Measurements from ENCODE around the gene GLI3.

GLI3 gene

GRCh38 chr7:42105554-42106358 lies 131.3 kb downstream of the GLI3 start:
- no peak for DNase-seq (ENCODE audit: low spot score)

GRCh38 chr7:42104694-42105093 lies 132.3 kb downstream of the GLI3 start:
- no peak for DNase-seq (ENCODE audit: low spot score)

- no peak for DNase-seq (ENCODE audit: low spot score)
Measured at GRCh38 chr7:42104231-42104630, 132.8 kb downstream of the GLI3 start.

GRCh38 chr7:42103456-42103855 lies 133.6 kb downstream of the GLI3 start:
- no peak for DNase-seq (ENCODE audit: low spot score)

GRCh38 chr7:42103020-42103419 lies 134.0 kb downstream of the GLI3 start:
- no peak for DNase-seq (ENCODE audit: low spot score)

- no peak for DNase-seq (ENCODE audit: low spot score)
Measured at GRCh38 chr7:42102301-42102700, 134.7 kb downstream of the GLI3 start.

GRCh38 chr7:42100156-42100508 lies 136.9 kb downstream of the GLI3 start:
- DNase-seq (ENCODE audit: low spot score), result no peak

- no peak for DNase-seq (ENCODE audit: low spot score)
Measured at GRCh38 chr7:42099470-42100155, 137.4 kb downstream of the GLI3 start.

GRCh38 chr7:42099066-42099465 lies 137.9 kb downstream of the GLI3 start:
- no peak for DNase-seq (ENCODE audit: low spot score)

- DNase-seq (ENCODE audit: low spot score), result no peak
Measured at GRCh38 chr7:42097752-42098151, 139.3 kb downstream of the GLI3 start.

- DNase-seq (ENCODE audit: low spot score), result no peak
Measured at GRCh38 chr7:42096681-42097561, 140.1 kb downstream of the GLI3 start.

- no peak for DNase-seq (ENCODE audit: low spot score)
Measured at GRCh38 chr7:42096268-42096667, 140.7 kb downstream of the GLI3 start.

- DNase-seq (ENCODE audit: low spot score), result no peak
Measured at GRCh38 chr7:42095791-42096190, 141.2 kb downstream of the GLI3 start.

GRCh38 chr7:42093349-42093905 lies 143.6 kb downstream of the GLI3 start:
- DNase-seq (ENCODE audit: low spot score), result no peak

GRCh38 chr7:42091461-42092291 lies 145.3 kb downstream of the GLI3 start:
- no peak for DNase-seq (ENCODE audit: low spot score)

GRCh38 chr7:42090806-42091205 lies 146.2 kb downstream of the GLI3 start:
- no peak for DNase-seq (ENCODE audit: low spot score)

GRCh38 chr7:42090056-42090455 lies 147.0 kb downstream of the GLI3 start:
- DNase-seq (ENCODE audit: low spot score), result no peak

GRCh38 chr7:42087616-42088015 lies 149.4 kb downstream of the GLI3 start:
- DNase-seq (ENCODE audit: low spot score), result no peak

- DNase-seq (ENCODE audit: low spot score), result no peak
Measured at GRCh38 chr7:42085531-42085930, 151.5 kb downstream of the GLI3 start.

GRCh38 chr7:42084263-42084662 lies 152.7 kb downstream of the GLI3 start:
- no peak for DNase-seq (ENCODE audit: low spot score)

GRCh38 chr7:42083284-42083683 lies 153.7 kb downstream of the GLI3 start:
- DNase-seq (ENCODE audit: low spot score), result no peak
